Measurements from ENCODE around the gene MSANTD1.

- TF ChIP-seq CTCF (IDR thresholded peaks at IDR 0.05) (no peak), POLR2A (IDR thresholded peaks at IDR 0.05) (no peak)
Observed at GRCh38 chr4:3226467-3226866, 22.5 kb upstream of the MSANTD1 start.

All from ovary (tissue), 3 donors.